ENCODE measurements around the gene RNF168. TPM values are rescaled to one million over a fixed set of nuclear protein-coding genes. Genes with fewer than 3 reads are reported as not detected.
"Not testable (repeated sequence)": the region's sequence is repeated elsewhere in the genome, so short reads cannot be mapped to it uniquely, and the experiment has no call there.

RNF168 gene
- total RNA-seq, 2 donors from 2014 or later, result 37.3 to 48.4 TPM

DNA sequence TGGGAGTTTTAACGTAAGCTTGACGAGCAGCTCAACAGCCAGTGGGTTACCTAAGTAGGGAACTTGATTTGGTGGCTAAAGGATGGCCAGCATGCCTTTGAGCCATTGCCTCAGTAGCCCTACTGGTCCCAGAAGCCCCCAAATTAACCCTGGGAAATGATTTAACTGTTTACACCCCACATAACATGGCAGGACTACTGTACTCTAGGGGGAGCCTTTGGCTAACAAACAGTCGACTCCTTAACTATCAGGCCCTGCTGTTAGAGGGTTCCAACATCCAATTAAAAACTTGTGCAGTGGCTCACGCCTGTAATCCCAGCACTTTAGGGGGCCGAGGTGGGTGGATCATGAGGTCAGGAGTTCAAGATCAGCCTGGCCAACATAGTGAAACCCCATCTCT lies 21.0 kb upstream of the RNF168 start:
- no peak overlapping the region for H3K4me3 Mint-ChIP-seq
- H3K9me3 Mint-ChIP-seq, result peaks cover 30% of the 10 kb centered on the region
- Histone ChIP-seq H3K9ac (ENCODE audit: extremely low read depth, low read length, poor library complexity, severe bottlenecking) (no peak overlapping the region), H3K36me3 (ENCODE audit: control insufficient read depth, insufficient read depth, low read length) (no peaks in the 10 kb centered on the region), H3K27me3 (ENCODE audit: control insufficient read depth, insufficient read depth, low read length, poor library complexity, severe bottlenecking) (no peaks in the 10 kb centered on the region), H3K4me1 (ENCODE audit: control insufficient read depth, insufficient read depth, low read length) (no peaks in the 10 kb centered on the region), H3K27ac (ENCODE audit: low read depth, low read length) (no peak overlapping the region), H3K9me3 (ENCODE audit: control insufficient read depth, low read length) (peaks cover 25% of the 10 kb centered on the region), H3K4me3 (ENCODE audit: low read length) (no peak overlapping the region)
- H3K27ac Mint-ChIP-seq, result no peak overlapping the region
- WGBS, 2 experiments (ENCODE audit: insufficient coverage in 1 of 2, insufficient read length in 1 of 2), result 63 to 77% methylated on average over 3 to 5 of the region's 5 CpGs
- peaks cover 5% of the 10 kb centered on the region for H3K27me3 Mint-ChIP-seq (ENCODE audit: insufficient read depth)
- no peaks in the 10 kb centered on the region for H3K4me1 Mint-ChIP-seq
- no peaks in the 10 kb centered on the region for H3K36me3 Mint-ChIP-seq (ENCODE audit: low read depth)
- no peak for DNase-seq
- TF ChIP-seq, protein P1, sequence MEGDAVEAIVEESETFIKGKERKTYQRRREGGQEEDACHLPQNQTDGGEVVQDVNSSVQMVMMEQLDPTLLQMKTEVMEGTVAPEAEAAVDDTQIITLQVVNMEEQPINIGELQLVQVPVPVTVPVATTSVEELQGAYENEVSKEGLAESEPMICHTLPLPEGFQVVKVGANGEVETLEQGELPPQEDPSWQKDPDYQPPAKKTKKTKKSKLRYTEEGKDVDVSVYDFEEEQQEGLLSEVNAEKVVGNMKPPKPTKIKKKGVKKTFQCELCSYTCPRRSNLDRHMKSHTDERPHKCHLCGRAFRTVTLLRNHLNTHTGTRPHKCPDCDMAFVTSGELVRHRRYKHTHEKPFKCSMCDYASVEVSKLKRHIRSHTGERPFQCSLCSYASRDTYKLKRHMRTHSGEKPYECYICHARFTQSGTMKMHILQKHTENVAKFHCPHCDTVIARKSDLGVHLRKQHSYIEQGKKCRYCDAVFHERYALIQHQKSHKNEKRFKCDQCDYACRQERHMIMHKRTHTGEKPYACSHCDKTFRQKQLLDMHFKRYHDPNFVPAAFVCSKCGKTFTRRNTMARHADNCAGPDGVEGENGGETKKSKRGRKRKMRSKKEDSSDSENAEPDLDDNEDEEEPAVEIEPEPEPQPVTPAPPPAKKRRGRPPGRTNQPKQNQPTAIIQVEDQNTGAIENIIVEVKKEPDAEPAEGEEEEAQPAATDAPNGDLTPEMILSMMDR (conservative IDR thresholded peaks at IDR 0.05), result peak; percentile 58

DNA sequence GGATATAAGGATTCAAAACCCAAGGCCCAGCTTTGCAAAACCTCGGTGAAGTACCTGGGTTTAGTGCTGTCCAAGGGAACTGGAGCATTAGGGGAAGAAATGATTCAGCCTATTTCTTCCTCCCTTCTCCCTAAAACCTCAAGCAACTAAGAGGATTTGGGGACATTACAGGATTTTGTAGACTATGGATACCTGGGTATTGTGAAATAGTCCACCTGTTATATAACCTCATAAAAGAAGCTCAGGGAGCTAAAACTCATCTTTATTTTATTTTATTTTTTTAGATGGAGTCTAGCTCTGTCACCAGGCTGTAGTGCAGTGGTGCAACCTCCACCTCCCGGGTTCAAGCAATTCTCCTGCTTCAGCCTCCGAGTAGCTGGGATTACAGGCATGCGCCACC lies 20.3 kb upstream of the RNF168 start:
- peaks cover 33% of the 10 kb centered on the region for H3K9me3 Mint-ChIP-seq
- whole genome bisulfite sequencing, 2 experiments (ENCODE audit: insufficient coverage in 1 of 2, insufficient read length in 1 of 2), result 91 to 92% methylated on average over 2 to 4 of the region's 4 CpGs

DNA sequence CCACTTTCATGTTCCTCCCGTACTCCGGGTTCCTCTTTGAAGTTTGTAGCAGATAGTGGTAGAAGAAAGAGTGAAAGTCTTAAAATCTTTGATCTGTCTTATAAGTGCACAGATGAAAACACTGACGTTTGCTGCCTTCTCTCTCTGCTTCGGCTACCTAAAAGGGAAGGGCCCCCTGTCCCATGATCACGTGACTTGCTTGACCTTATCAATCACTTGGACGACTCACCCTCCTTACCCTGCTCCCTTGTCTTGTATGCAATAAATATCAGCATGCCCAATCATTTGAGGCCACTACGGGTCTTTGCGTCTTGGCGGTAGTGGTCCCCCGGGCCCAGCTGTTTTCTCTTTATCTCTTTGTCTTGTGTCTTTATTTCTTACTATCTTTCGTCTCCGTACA lies 17.7 kb upstream of the RNF168 start:
- H3K9me3 ChIP-seq (ENCODE audit: control insufficient read depth, low read length), result peaks cover 54% of the 10 kb centered on the region
- H3K27ac ChIP-seq (ENCODE audit: low read depth, low read length); H3K36me3 Mint-ChIP-seq (ENCODE audit: low read depth); H3K27me3 ChIP-seq (ENCODE audit: control insufficient read depth, insufficient read depth, low read length, poor library complexity, severe bottlenecking); H3K36me3 ChIP-seq (ENCODE audit: control insufficient read depth, insufficient read depth, low read length); DNase-seq; H3K27ac Mint-ChIP-seq; H3K4me1 Mint-ChIP-seq; H3K4me1 ChIP-seq (ENCODE audit: control insufficient read depth, insufficient read depth, low read length); H3K4me3 ChIP-seq (ENCODE audit: low read length); H3K27me3 Mint-ChIP-seq (ENCODE audit: insufficient read depth); H3K9ac ChIP-seq (ENCODE audit: extremely low read depth, low read length, poor library complexity, severe bottlenecking); H3K4me3 Mint-ChIP-seq: not testable (repeated sequence)
- WGBS, 2 experiments (ENCODE audit: insufficient coverage in 1 of 2, insufficient read length in 1 of 2), result 82 to 84% methylated on average over 11 to 12 of the region's 12 CpGs
- H3K9me3 Mint-ChIP-seq, result peaks cover 52% of the 10 kb centered on the region

More for the DNA sequence above, 20.3 kb upstream of the RNF168 start:
- DNase-seq, result no peak
- H3K27me3 Mint-ChIP-seq (ENCODE audit: insufficient read depth), result peaks cover 7% of the 10 kb centered on the region
- Histone ChIP-seq H3K9me3 (ENCODE audit: control insufficient read depth, low read length) (peaks cover 32% of the 10 kb centered on the region), H3K4me3 (ENCODE audit: low read length) (no peak overlapping the region), H3K36me3 (ENCODE audit: control insufficient read depth, insufficient read depth, low read length) (no peaks in the 10 kb centered on the region), H3K27ac (ENCODE audit: low read depth, low read length) (no peak overlapping the region), H3K4me1 (ENCODE audit: control insufficient read depth, insufficient read depth, low read length) (no peaks in the 10 kb centered on the region), H3K27me3 (ENCODE audit: control insufficient read depth, insufficient read depth, low read length, poor library complexity, severe bottlenecking) (no peaks in the 10 kb centered on the region), H3K9ac (ENCODE audit: extremely low read depth, low read length, poor library complexity, severe bottlenecking) (no peak overlapping the region)
- H3K27ac Mint-ChIP-seq, result no peak overlapping the region
- peaks cover 2% of the 10 kb centered on the region for H3K36me3 Mint-ChIP-seq (ENCODE audit: low read depth)
- H3K4me1 Mint-ChIP-seq, result no peaks in the 10 kb centered on the region
- H3K4me3 Mint-ChIP-seq, result no peak overlapping the region
- TF ChIP-seq, protein P1 (conservative IDR thresholded peaks at IDR 0.05), result no peak

DNA sequence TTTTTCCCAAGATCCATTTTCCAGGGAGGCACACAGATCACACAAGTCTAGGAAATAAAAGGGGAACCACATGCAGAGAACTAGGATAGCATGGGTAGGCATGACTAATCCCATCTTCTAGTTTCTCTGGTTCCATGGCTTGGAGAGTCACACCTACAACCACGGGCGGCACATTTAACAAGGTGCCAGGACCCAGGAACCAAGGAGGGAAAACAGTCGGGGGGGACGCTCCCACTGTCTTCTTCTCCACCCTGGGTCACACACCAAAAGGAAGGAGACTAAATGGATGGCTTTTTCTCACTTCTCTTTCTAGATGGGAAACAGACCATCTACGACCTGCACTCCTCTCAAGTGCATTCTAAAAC lies 16.1 kb upstream of the RNF168 start:
- TF ChIP-seq, protein P1 (conservative IDR thresholded peaks at IDR 0.05), result no peak
- H3K27ac ChIP-seq (ENCODE audit: low read depth, low read length), result no peak overlapping the region
- peak overlapping the region; percentile 19 for H3K4me3 ChIP-seq (ENCODE audit: low read length)
- H3K27ac Mint-ChIP-seq, result no peak overlapping the region
- H3K27me3 Mint-ChIP-seq (ENCODE audit: insufficient read depth), result peaks cover 2% of the 10 kb centered on the region
- H3K4me1 Mint-ChIP-seq, result no peaks in the 10 kb centered on the region
- no peaks in the 10 kb centered on the region for H3K4me1 ChIP-seq (ENCODE audit: control insufficient read depth, insufficient read depth, low read length)
- H3K9ac ChIP-seq (ENCODE audit: extremely low read depth, low read length, poor library complexity, severe bottlenecking), result no peak overlapping the region
- no peak overlapping the region for H3K4me3 Mint-ChIP-seq
- H3K27me3 ChIP-seq (ENCODE audit: control insufficient read depth, insufficient read depth, low read length, poor library complexity, severe bottlenecking), result no peaks in the 10 kb centered on the region
- no peaks in the 10 kb centered on the region for H3K36me3 ChIP-seq (ENCODE audit: control insufficient read depth, insufficient read depth, low read length)
- peaks cover 4% of the 10 kb centered on the region for H3K36me3 Mint-ChIP-seq (ENCODE audit: low read depth)
- WGBS, 2 experiments (ENCODE audit: insufficient coverage in 1 of 2, insufficient read length in 1 of 2), result 60 to 82% methylated on average over 1 to 5 of the region's 5 CpGs
- peaks cover 58% of the 10 kb centered on the region for H3K9me3 Mint-ChIP-seq
- peaks cover 62% of the 10 kb centered on the region for H3K9me3 ChIP-seq (ENCODE audit: control insufficient read depth, low read length)
- peak; percentile 66 for DNase-seq
